Left lung (tissue), 10 donors: Measurements from ENCODE around the gene CAPG. TPM values are rescaled to one million over a fixed set of nuclear protein-coding genes. Genes with fewer than 3 reads are reported as not detected.

Source experiments
- ATAC-seq: fragments of 200-7000 bp; cut with Tn5 transposase; one replicate; pipeline ENCODE4 v1.9.1; 2020; ENCODE audit warnings: moderate library complexity
- DNase-seq, 4 donors: peaks; one replicate each; pipeline ENCODE4 v3.0.0-alpha.2; 2013 to 2020
- H3K27ac ChIP-seq, 2 donors: fragments of 200-600 bp; sonication (generic) in 1 of 2; one replicate each; pipeline versions ENCODE4 v1.5.0 to v1.8.0; 2020 to 2021
- H3K27me3 ChIP-seq, 2 donors: fragments of 200-600 bp; sonication (generic) in 1 of 2; one replicate each; pipeline versions ENCODE4 v1.5.0 to v1.8.0; 2020 to 2021
- H3K36me3 ChIP-seq, 2 donors: fragments of 200-600 bp; sonication (generic) in 1 of 2; one replicate each; pipeline versions ENCODE4 v1.5.0 to v1.8.0; 2020 to 2021
- H3K4me1 ChIP-seq, 2 donors: fragments of 200-600 bp; one replicate each; pipeline ENCODE4 v1.8.0; 2021
- H3K4me3 ChIP-seq, 2 donors: fragments of 200-600 bp; sonication (generic) in 1 of 2; one replicate each; pipeline versions ENCODE4 v1.5.0 to v1.8.0; 2020 to 2021; ENCODE audit warnings: mild to moderate bottlenecking in 1 of 2
- H3K9me3 ChIP-seq, 2 donors: fragments of 200-600 bp; sonication (generic) in 1 of 2; one replicate each; pipeline versions ENCODE4 v1.5.0 to v1.8.0; 2020 to 2021
- intact Hi-C, 2 donors: fragments of 100-400 bp; cut with DNase I; formaldehyde crosslinking; loops; one replicate each; pipeline versions ENCODE4 v1.11.2 to v1.14.2; 2022
- polyA plus RNA-seq, 6 donors: library from polyadenylated mRNA; unstranded; fragments of 120-200 nt; gene quantifications; one replicate each; pipeline ENCODE4 v1.2.1, GENCODE V29; 2013; ENCODE audit not compliant: insufficient read length in 6 of 6
- total RNA-seq, 2 donors: library from RNA; stranded (reverse); fragmentation: NEBNext Ultra II Directional; extraction: Animal tissue kit (Norgen Biotek cat#: 25700); gene quantifications; one replicate each; pipeline ENCODE4 v1.2.1, GENCODE V29; 2021
- TF ChIP-seq, protein P1 (sequence below), 2 donors: fragments of 200-600 bp; sonication (generic) in 1 of 2; IDR thresholded peaks; one replicate each; pipeline versions ENCODE4 v1.5.0 to v1.8.0; 2021; ENCODE audit warnings: antibody characterized with exemption in 2 of 2
- donor health status: DM: no; HTN: yes; CAD: no.
- donor health status: DM: no; HTN: no; CAD: no.

The CAPG gene
- total and polyA plus RNA-seq, 8 donors, result 45.8 to 418 (median 55.7) TPM

DNA sequence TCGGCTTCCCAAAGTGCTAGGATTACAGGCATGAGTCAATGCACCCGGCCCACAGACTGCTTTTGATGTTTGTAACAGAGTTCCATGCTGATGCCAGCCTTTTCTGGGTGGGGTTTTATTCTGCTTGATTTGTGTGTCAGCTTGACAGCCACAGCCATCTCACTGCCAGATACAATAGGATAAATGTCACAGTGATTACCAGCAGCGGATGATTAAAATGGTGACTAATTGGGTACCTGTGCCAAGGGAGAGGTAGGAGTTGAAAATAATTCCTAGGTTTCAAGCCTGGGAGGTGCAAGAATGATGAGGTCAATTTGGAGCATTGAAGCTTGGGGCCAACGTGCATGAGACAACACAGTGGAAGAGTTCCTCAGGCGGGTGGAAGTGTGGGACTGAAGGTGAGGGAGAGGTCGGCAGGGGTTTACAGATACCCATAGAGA is 47.7 kb upstream of the CAPG start:
- Histone ChIP-seq H3K4me1 (no peaks in the 10 kb centered on the region), H3K27me3 (no peaks in the 10 kb centered on the region), H3K9me3 (no peaks in the 10 kb centered on the region), H3K36me3 (no peaks in the 10 kb centered on the region), H3K27ac (no peak overlapping the region), H3K4me3 (no peak overlapping the region)
- TF ChIP-seq, protein P1, sequence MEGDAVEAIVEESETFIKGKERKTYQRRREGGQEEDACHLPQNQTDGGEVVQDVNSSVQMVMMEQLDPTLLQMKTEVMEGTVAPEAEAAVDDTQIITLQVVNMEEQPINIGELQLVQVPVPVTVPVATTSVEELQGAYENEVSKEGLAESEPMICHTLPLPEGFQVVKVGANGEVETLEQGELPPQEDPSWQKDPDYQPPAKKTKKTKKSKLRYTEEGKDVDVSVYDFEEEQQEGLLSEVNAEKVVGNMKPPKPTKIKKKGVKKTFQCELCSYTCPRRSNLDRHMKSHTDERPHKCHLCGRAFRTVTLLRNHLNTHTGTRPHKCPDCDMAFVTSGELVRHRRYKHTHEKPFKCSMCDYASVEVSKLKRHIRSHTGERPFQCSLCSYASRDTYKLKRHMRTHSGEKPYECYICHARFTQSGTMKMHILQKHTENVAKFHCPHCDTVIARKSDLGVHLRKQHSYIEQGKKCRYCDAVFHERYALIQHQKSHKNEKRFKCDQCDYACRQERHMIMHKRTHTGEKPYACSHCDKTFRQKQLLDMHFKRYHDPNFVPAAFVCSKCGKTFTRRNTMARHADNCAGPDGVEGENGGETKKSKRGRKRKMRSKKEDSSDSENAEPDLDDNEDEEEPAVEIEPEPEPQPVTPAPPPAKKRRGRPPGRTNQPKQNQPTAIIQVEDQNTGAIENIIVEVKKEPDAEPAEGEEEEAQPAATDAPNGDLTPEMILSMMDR (IDR thresholded peaks at IDR 0.05), result no peak
- DNase-seq (no peak), ATAC-seq (no peak)
- intact Hi-C loops, result no loop called here

DNA sequence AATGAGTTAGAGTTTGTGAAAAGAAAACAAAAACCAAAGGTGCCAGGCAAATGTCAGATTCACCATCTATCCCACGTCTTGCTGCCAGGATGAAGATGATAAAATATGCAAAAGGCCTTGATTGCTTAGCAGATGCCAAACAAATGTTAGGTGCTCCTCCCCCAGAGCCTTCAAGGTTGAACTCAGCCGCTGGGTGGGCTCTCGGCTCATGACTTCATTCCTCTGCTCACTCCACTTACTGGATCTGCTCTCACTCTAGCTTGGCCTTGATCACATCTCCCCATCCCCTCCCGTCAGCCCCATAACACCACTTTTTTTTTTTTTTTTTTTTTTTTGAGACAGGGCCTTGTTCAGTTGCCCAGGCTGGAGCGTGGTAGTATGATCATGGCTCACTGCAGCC is 46.9 kb upstream of the CAPG start:
- no peak for DNase-seq
- Histone ChIP-seq H3K4me3 (no peak overlapping the region), H3K27me3 (no peaks in the 10 kb centered on the region), H3K9me3 (no peaks in the 10 kb centered on the region), H3K36me3 (no peaks in the 10 kb centered on the region), H3K27ac (no peak overlapping the region), H3K4me1 (no peaks in the 10 kb centered on the region)
- ATAC-seq, result no peak
- TF ChIP-seq, protein P1 (IDR thresholded peaks at IDR 0.05), result no peak
- intact Hi-C loops, result no loop called here

DNA sequence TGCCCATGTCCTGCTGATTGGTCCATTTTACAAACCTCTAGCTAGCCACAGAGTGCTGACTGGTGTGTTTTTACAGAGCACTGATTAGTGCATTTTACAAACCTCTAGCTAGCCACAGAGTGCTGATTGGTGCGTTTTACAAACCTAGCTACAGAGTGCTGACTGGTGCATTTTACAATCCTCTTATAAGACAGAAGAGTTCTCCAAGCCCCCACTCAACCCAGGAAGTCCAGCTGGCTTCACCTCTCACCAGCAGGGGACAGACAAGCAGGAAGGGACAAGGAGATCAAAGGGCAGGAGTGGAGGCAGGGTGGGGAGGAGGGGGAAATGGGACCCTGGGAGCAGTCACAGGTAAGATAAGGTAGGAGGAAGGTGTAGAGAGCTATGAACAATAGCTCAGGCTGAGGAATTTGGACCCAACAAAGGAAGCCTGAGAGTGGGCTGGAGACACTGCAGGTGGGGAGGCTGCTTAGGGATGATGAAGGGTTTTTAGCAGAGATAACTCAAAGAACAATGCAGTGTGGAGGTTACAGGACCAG is 45.5 kb upstream of the CAPG start:
- DNase-seq (no peak), ATAC-seq (no peak)
- TF ChIP-seq, protein P1 (IDR thresholded peaks at IDR 0.05), result no peak
- no peaks in the 10 kb centered on the region for H3K4me1 ChIP-seq
- no peak overlapping the region for H3K27ac ChIP-seq
- intact Hi-C loops, result no loop called here
- H3K4me3 ChIP-seq, result no peak overlapping the region
- no peaks in the 10 kb centered on the region for H3K36me3 ChIP-seq
- no peaks in the 10 kb centered on the region for H3K27me3 ChIP-seq
- H3K9me3 ChIP-seq, result no peaks in the 10 kb centered on the region

DNA sequence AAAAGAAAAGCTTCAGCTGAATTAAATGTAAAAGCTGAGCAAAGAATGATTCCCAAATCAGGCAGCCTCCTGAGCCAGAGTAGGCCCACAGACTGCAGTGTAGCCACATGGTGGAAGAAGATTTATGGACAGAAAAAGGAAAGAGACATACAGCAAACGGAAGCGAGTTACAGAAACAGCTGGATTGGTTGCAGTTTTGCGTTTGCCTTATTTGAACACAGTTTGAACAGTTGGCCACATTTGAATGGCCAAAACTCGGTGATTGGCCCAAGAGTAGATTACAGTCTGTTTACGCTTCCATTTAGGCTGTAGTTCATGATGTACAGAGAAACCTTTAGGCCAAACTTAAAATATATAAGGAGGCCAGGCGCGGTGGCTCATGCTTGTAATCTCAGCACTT is 43.4 kb upstream of the CAPG start:
- no peaks in the 10 kb centered on the region for H3K36me3 ChIP-seq
- no peaks in the 10 kb centered on the region for H3K9me3 ChIP-seq
- no peaks in the 10 kb centered on the region for H3K27me3 ChIP-seq
- intact Hi-C loops, result no loop called here
- no peaks in the 10 kb centered on the region for H3K4me1 ChIP-seq
- no peak for ATAC-seq
- no peak overlapping the region for H3K4me3 ChIP-seq
- no peak for DNase-seq
- TF ChIP-seq, protein P1 (IDR thresholded peaks at IDR 0.05), result no peak
- H3K27ac ChIP-seq, result no peak overlapping the region

DNA sequence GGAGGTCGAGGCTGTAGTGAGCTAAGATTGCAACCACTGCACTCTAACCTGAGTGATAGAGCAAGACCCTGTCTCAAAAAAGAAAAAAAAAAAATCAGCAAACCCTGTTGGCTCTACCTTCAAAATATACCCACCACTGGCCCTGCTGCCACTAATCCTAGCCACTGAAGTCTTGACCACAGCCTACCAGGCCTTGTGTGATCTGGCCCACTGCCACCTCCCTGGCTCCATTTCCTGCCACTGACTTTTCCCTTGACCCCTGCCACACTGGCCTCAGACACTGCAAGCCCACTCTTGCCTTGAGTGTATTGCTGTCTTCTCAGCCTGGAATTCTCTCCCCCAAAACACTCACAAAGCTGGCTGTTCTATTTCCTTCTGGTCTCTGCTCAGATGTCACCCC is 42.1 kb upstream of the CAPG start:
- Histone ChIP-seq H3K4me1 (no peaks in the 10 kb centered on the region), H3K36me3 (no peaks in the 10 kb centered on the region), H3K27me3 (no peaks in the 10 kb centered on the region), H3K27ac (no peak overlapping the region), H3K4me3 (no peak overlapping the region), H3K9me3 (no peaks in the 10 kb centered on the region)
- intact Hi-C loops, result no loop called here
- DNase-seq (no peak), ATAC-seq (no peak)
- TF ChIP-seq, protein P1 (IDR thresholded peaks at IDR 0.05), result no peak
